Small intestine (tissue), 7 donors: ENCODE results near the gene TIPIN. TPM values are rescaled to one million over a fixed set of nuclear protein-coding genes. Genes with fewer than 3 reads are reported as not detected.
"Not testable (repeated sequence)": the region's sequence is repeated elsewhere in the genome, so short reads cannot be mapped to it uniquely, and the experiment has no call there.

Experiments
- DNase-seq, 2 donors: peaks; one replicate each; pipeline versions ENCODE4 v3.0.0 to v3.0.0-alpha.2; 2013
- FAIRE-seq: peaks from 2 replicates; lab custom pipeline; 2012; peaks lifted over from hg19 to GRCh38; lab: Jason Lieb, UNC
- H3K27ac ChIP-seq, 3 donors: one replicate each; pipeline ENCODE4 v1.5.1; 2013; ENCODE audit warnings: low read length in 2 of 3, mild to moderate bottlenecking in 2 of 3, control low read depth in 1 of 3, inconsistent platforms in 1 of 3, low read depth in 1 of 3, moderate library complexity in 1 of 3
- H3K27me3 ChIP-seq, 3 donors: one replicate each; pipeline ENCODE4 v1.6.1; 2013; ENCODE audit warnings: low read length in 3 of 3, inconsistent platforms in 1 of 3; ENCODE audit not compliant: control insufficient read depth in 3 of 3, insufficient read depth in 3 of 3
- H3K36me3 ChIP-seq, 3 donors: one replicate each; pipeline ENCODE4 v1.6.1; 2013; ENCODE audit warnings: low read length in 3 of 3, inconsistent platforms in 1 of 3, low read depth in 1 of 3, mild to moderate bottlenecking in 1 of 3, moderate library complexity in 1 of 3; ENCODE audit not compliant: control insufficient read depth in 3 of 3, insufficient read depth in 2 of 3
- H3K4me1 ChIP-seq, 3 donors: one replicate each; pipeline ENCODE4 v1.6.1; 2013; ENCODE audit warnings: low read length in 2 of 3, inconsistent platforms in 1 of 3, low read depth in 1 of 3, mild to moderate bottlenecking in 1 of 3, moderate library complexity in 1 of 3; ENCODE audit not compliant: control insufficient read depth in 3 of 3, insufficient read depth in 2 of 3
- H3K4me3 ChIP-seq, 3 donors: one replicate each; pipeline ENCODE4 v1.5.1; 2013; ENCODE audit warnings: low read length in 3 of 3, control low read depth in 1 of 3, inconsistent platforms in 1 of 3, low read depth in 1 of 3, mild to moderate bottlenecking in 1 of 3, moderate library complexity in 1 of 3
- H3K9me3 ChIP-seq, 2 donors: one replicate each; pipeline ENCODE4 v1.6.1; 2013; ENCODE audit warnings: low read depth in 1 of 2, low read length in 1 of 2; ENCODE audit not compliant: control insufficient read depth in 2 of 2, insufficient read depth in 1 of 2
- WGBS, 3 donors: extraction: QIAGEN DNeasy Blood & Tissue Kit; methylation state at CpG; one replicate each; pipeline ENCODE4 v1.1.7; 2013; 5-methylcytosine and 5-hydroxymethylcytosine counted together
- polyA plus RNA-seq, 4 donors: library from polyadenylated mRNA; stranded (reverse) in 3 of 4; unstranded in 1 of 4; fragments of 200-250 nt in 3 of 4; fragments of 120-200 nt in 1 of 4; gene quantifications; one replicate each; pipeline versions ENCODE4 v1.2.1 to v1.2.3, GENCODE V29; 2013
- donor health status: healthy with polysubstance abuse.
- donor health status: control.
- donor health status: control.
- donor health status: Bipolar disorder and iron deficiency.
- donor health status: healthy.

Gene TIPIN
- polyA plus RNA-seq, 4 donors, result 0.27 to 10.8 (median 3.9) TPM

GRCh38 chr15:66304425-66304824, 52.1 kb downstream of the TIPIN start:
- 39 to 63% (median 54%) methylated on average over 10 of the region's 10 CpGs for WGBS, 3 donors

DNA sequence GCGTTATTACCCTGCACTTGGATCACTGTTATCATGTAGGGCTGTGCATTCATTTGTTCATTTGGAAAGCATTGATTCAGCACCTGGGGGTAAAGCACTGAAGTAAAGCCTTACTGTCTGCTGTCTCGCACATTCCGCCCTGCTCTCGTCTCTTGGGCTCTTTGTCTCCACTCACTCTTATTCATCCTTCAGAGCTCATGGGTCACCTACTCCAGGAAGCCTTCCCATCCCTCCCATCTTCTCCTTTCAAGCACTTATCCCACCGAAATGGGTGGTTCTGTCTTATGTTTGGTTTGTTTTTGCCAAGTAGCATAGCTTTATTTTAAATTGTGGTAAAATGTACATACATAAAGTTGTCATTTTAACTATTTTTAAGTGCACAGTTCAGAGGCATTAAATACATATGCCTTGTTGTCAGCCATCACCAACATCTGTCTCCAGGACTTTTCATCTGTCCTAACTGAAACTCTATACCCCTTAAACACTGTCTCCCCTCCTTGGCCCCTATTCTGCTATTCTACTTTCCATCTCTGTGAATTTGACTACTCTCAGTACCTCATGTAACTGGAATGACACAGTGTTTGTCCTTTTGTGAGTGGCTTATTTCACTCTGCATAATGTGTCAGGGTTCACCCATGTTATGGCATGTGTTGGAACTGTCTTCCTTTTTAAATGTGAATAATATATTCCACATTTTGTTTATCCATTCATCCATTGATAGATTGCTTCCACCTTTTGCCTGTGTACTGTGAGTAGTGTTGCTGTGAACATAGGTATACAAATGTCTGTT, 53.8 kb downstream of the TIPIN start:
- WGBS, 3 donors, result 91 to 93% (median 91%) methylated on average over 5 of the region's 5 CpGs
- no peaks in the 10 kb centered on the region for H3K27me3 ChIP-seq
- no peak for FAIRE-seq
- H3K9me3 ChIP-seq, result no peaks in the 10 kb centered on the region
- no peaks in the 10 kb centered on the region for H3K4me1 ChIP-seq
- no peak for DNase-seq
- peaks cover 0 to 33% (median 0%) of the 10 kb centered on the region in 3 donors for H3K36me3 ChIP-seq
- no peak overlapping the region for H3K4me3 ChIP-seq
- no peak overlapping the region for H3K27ac ChIP-seq

More at GRCh38 chr15:66304425-66304824, 52.1 kb downstream of the TIPIN start:
- not testable (repeated sequence) for H3K27me3 ChIP-seq, H3K27ac ChIP-seq, H3K9me3 ChIP-seq, H3K4me1 ChIP-seq, H3K4me3 ChIP-seq, FAIRE-seq
- H3K36me3 ChIP-seq, result peaks cover 0 to 26% (median 2%) of the 10 kb centered on the region in 3 donors
- DNase-seq, result peak; percentile 49 to 52

GRCh38 chr15:66298803-66299251, 57.7 kb downstream of the TIPIN start:
- H3K4me1 ChIP-seq, result peaks cover 0 to 5% (median 2%) of the 10 kb centered on the region in 3 donors
- H3K27ac ChIP-seq, result no peak overlapping the region
- DNase-seq, result no peak
- H3K36me3 ChIP-seq, result peaks cover 0 to 22% (median 0%) of the 10 kb centered on the region in 3 donors
- H3K4me3 ChIP-seq, result no peak overlapping the region
- no peak for FAIRE-seq
- no peaks in the 10 kb centered on the region for H3K9me3 ChIP-seq
- H3K27me3 ChIP-seq, result no peaks in the 10 kb centered on the region
- 78 to 84% (median 83%) methylated on average over 4 of the region's 4 CpGs for WGBS, 3 donors

DNA sequence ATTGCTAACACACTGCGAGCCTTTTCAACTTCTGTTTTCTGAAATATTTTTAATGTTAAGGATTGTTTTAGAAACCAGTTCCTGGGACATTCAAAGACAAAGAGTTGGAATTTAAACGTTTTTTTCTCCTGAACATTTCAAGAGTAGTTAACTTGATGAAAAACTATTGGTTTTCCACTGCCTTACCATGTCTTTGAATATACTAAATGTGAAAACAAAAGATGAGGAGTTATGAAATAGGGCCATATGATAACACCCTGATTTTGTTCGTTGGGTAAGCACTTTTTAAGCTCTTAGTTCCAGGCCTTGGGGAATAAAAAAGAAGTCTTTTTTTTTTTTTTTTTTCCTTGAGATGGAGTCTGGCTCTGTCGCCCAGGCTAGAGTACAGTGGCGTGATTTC, 60.3 kb downstream of the TIPIN start:
- H3K27me3 ChIP-seq, result no peaks in the 10 kb centered on the region
- WGBS, 3 donors, result 69 to 82% (median 79%) methylated on average over 5 of the region's 5 CpGs
- H3K4me3 ChIP-seq, result no peak overlapping the region
- H3K27ac ChIP-seq, result no peak overlapping the region
- peaks cover 0 to 21% (median 5%) of the 10 kb centered on the region in 3 donors for H3K4me1 ChIP-seq
- H3K36me3 ChIP-seq, result peaks cover 0 to 15% (median 0%) of the 10 kb centered on the region in 3 donors
- DNase-seq (no peak), FAIRE-seq (no peak)
- no peaks in the 10 kb centered on the region for H3K9me3 ChIP-seq

GRCh38 chr15:66294932-66295235, 61.6 kb downstream of the TIPIN start:
- no peak overlapping the region for H3K4me3 ChIP-seq
- WGBS, 3 donors, result 47 to 50% (median 49%) methylated on average over 3 of the region's 3 CpGs

GRCh38 chr15:66294157-66294931, 62.1 kb downstream of the TIPIN start:
- H3K27me3 ChIP-seq, result no peaks in the 10 kb centered on the region
- H3K9me3 ChIP-seq, result no peaks in the 10 kb centered on the region
- peaks cover 0 to 11% (median 0%) of the 10 kb centered on the region in 3 donors for H3K36me3 ChIP-seq
- 2 to 6% (median 4%) methylated on average over 16 of the region's 16 CpGs for WGBS, 3 donors
- H3K4me1 ChIP-seq, result peaks cover 0 to 21% (median 5%) of the 10 kb centered on the region in 3 donors
- peak overlapping the region; percentile 53 to 78 (median 60) for H3K4me3 ChIP-seq
- H3K27ac ChIP-seq, result peak overlapping the region; percentile 91 to 95 (median 93)
- peak; percentile 65 to 75 for DNase-seq
- no peak for FAIRE-seq

More at GRCh38 chr15:66294932-66295235, 61.6 kb downstream of the TIPIN start:
- DNase-seq (no peak), FAIRE-seq (no peak)
- Histone ChIP-seq H3K4me1 (peaks cover 0 to 21% (median 5%) of the 10 kb centered on the region in 3 donors), H3K27ac (no peak overlapping the region), H3K36me3 (peaks cover 0 to 15% (median 0%) of the 10 kb centered on the region in 3 donors), H3K27me3 (no peaks in the 10 kb centered on the region), H3K9me3 (no peaks in the 10 kb centered on the region)

- peak within 1 kb of the TSS; percentile 53 to 78 (median 60) for H3K4me3 ChIP-seq
- peak within 1 kb of the TSS; percentile 91 to 95 (median 93) for H3K27ac ChIP-seq
- H3K4me1 ChIP-seq, result peaks cover 0 to 21% (median 7%) of the 10 kb centered on the region in 3 donors
- H3K27me3 ChIP-seq, result no peaks in the 10 kb centered on the region
- H3K36me3 ChIP-seq, result peaks cover 0 to 3% (median 0%) of the 10 kb centered on the region in 3 donors
- H3K9me3 ChIP-seq, result no peaks in the 10 kb centered on the region
- WGBS, 3 donors, result 0% methylated on average over 60 to 92 of the region's 92 CpGs
- FAIRE-seq (no peak), DNase-seq (peak; percentile 78 to 90)
Measured at GRCh38 chr15:66293419-66294156, 62.9 kb downstream of the TIPIN start, which contains the start of gene DIS3L. Gene DIS3L (plus strand): TSS chr15:66293568. CDS start chr15:66293597, 29 bp downstream.
